DND-41 (cell line): ENCODE measurements around the gene ZNF311.

Experiments used
- CTCF ChIP-seq: IDR thresholded peaks from 2 replicates; pipeline ENCODE4 v1.5.1; 2012; ENCODE audit warnings: borderline replicate concordance, low read length, moderate library complexity, mild to moderate bottlenecking; ENCODE audit not compliant: poor library complexity, severe bottlenecking; ENCODE audit errors: extremely low read depth
- EZH2 ChIP-seq: IDR thresholded peaks from 3 replicates; pipeline ENCODE4 v1.6.1; 2012; ENCODE audit warnings: borderline replicate concordance, low read depth, mild to moderate bottlenecking, moderate library complexity, low read length, inconsistent platforms; ENCODE audit not compliant: severe bottlenecking

- TF ChIP-seq CTCF (no peak), EZH2 (no peak)
Measured at GRCh38 chr6:28981431-28981832, 23.7 kb downstream of the ZNF311 start.
